HG02678 (cell line): ENCODE measurements around the gene SMIM24.

Experiments
- ATAC-seq: cut with Tn5 transposase; IDR thresholded peaks from one replicate; pipeline ENCODE4 v1.9.1; 2021; ENCODE audit warnings: mild to moderate bottlenecking, moderate library complexity; ENCODE audit not compliant: unreplicated experiment

The SMIM24 gene

GRCh38 chr19:3476830-3477229 lies 3.5 kb downstream of the SMIM24 start:
- no peak for ATAC-seq

- ATAC-seq: no peak
These were observed 4.9 kb downstream of the SMIM24 start for GRCh38 chr19:3475449-3475848.

GRCh38 chr19:3474614-3475013 lies 5.7 kb downstream of the SMIM24 start:
- no peak for ATAC-seq

- no peak for ATAC-seq
These were observed 6.3 kb downstream of the SMIM24 start for GRCh38 chr19:3474010-3474409.

GRCh38 chr19:3471954-3472655 lies 8.2 kb downstream of the SMIM24 start:
- no peak for ATAC-seq

- no peak for ATAC-seq
These were observed 9.7 kb downstream of the SMIM24 start for GRCh38 chr19:3470500-3471128.

GRCh38 chr19:3469638-3470499 lies 10.5 kb downstream of the SMIM24 start:
- ATAC-seq: no peak

GRCh38 chr19:3468211-3468610 lies 12.1 kb downstream of the SMIM24 start:
- ATAC-seq: no peak

- ATAC-seq: no peak
These were observed 12.7 kb downstream of the SMIM24 start for GRCh38 chr19:3467437-3468198.

- no peak for ATAC-seq
These were observed 13.7 kb downstream of the SMIM24 start for GRCh38 chr19:3466635-3467034.

- ATAC-seq: no peak
These were observed 14.8 kb downstream of the SMIM24 start for GRCh38 chr19:3465552-3465951.

- ATAC-seq: no peak
These were observed 15.6 kb downstream of the SMIM24 start for GRCh38 chr19:3464587-3465235.

- no peak for ATAC-seq
These were observed 16.4 kb downstream of the SMIM24 start for GRCh38 chr19:3463714-3464586.

- ATAC-seq: no peak
These were observed 17.2 kb downstream of the SMIM24 start for GRCh38 chr19:3462991-3463713.

GRCh38 chr19:3459965-3460582 lies 20.3 kb downstream of the SMIM24 start:
- ATAC-seq: no peak

GRCh38 chr19:3459089-3459881 lies 21.0 kb downstream of the SMIM24 start:
- ATAC-seq: no peak

- ATAC-seq: no peak
These were observed 21.9 kb downstream of the SMIM24 start for GRCh38 chr19:3458229-3459088.
